ENCODE measurements around the gene CRELD2. TPM values are rescaled to one million over a fixed set of nuclear protein-coding genes. Genes with fewer than 3 reads are reported as not detected.

The CRELD2 gene
- total RNA-seq, 2 donors from 2014 or later, result 46.1 to 60.1 TPM

- H3K9me3 ChIP-seq, result no peaks in the 10 kb centered on the region
- peak overlapping the region; percentile 93 for H3K4me3 ChIP-seq
- ATAC-seq (ENCODE audit: insufficient number of reproducible peaks, low FRiP score, low read depth) (no peak), DNase-seq (ENCODE audit: low spot score) (no peak)
- peaks cover 17 to 34% of the 10 kb centered on the region in 2 donors for H3K4me1 ChIP-seq (ENCODE audit: control insufficient read depth in 1 of 2, low read depth in 2 of 2)
- H3K36me3 ChIP-seq, result peaks cover 21% of the 10 kb centered on the region
- no peaks in the 10 kb centered on the region for H3K27me3 ChIP-seq (replicated peaks; ENCODE audit: insufficient read depth)
- peak overlapping the region; percentile 90 to 93 for H3K27ac ChIP-seq
- no peak for TF ChIP-seq CTCF (IDR thresholded peaks at IDR 0.05)
Observed at GRCh38 chr22:49959782-49960158, 41.3 kb downstream of the CRELD2 start.

GRCh38 chr22:49960159-49961004 is 41.9 kb downstream of the CRELD2 start, which contains the start of gene PIM3:
PIM3 (plus strand) TSS chr22:49960772; CDS start chr22:49960948, 176 bp downstream.
- Histone ChIP-seq H3K27me3 (replicated peaks; ENCODE audit: insufficient read depth) (no peaks in the 10 kb centered on the region), H3K27ac (peak within 1 kb of the TSS; percentile 90 to 93), H3K4me1 (ENCODE audit: control insufficient read depth in 1 of 2, low read depth in 2 of 2) (peaks cover 17 to 40% of the 10 kb centered on the region in 2 donors), H3K36me3 (peaks cover 21% of the 10 kb centered on the region), H3K9me3 (no peaks in the 10 kb centered on the region), H3K4me3 (peak within 1 kb of the TSS; percentile 93)
- ATAC-seq (ENCODE audit: insufficient number of reproducible peaks, low FRiP score, low read depth), result peak; percentile 62
- DNase-seq (ENCODE audit: low spot score), result peak; percentile 76
- no peak for TF ChIP-seq CTCF (IDR thresholded peaks at IDR 0.05)

- Histone ChIP-seq H3K4me3 (peak overlapping the region; percentile 93), H3K27ac (peak overlapping the region; percentile 90 to 93), H3K36me3 (peaks cover 21% of the 10 kb centered on the region), H3K4me1 (ENCODE audit: control insufficient read depth in 1 of 2, low read depth in 2 of 2) (peaks cover 17 to 46% of the 10 kb centered on the region in 2 donors), H3K9me3 (no peaks in the 10 kb centered on the region), H3K27me3 (replicated peaks; ENCODE audit: insufficient read depth) (no peaks in the 10 kb centered on the region)
- no peak for TF ChIP-seq CTCF (IDR thresholded peaks at IDR 0.05)
- ATAC-seq (ENCODE audit: insufficient number of reproducible peaks, low FRiP score, low read depth) (no peak), DNase-seq (ENCODE audit: low spot score) (no peak)
Observed at GRCh38 chr22:49961005-49961600, 42.7 kb downstream of the CRELD2 start.

- Histone ChIP-seq H3K27me3 (replicated peaks; ENCODE audit: insufficient read depth) (no peaks in the 10 kb centered on the region), H3K4me3 (peak overlapping the region; percentile 93), H3K4me1 (ENCODE audit: control insufficient read depth in 1 of 2, low read depth in 2 of 2) (peaks cover 22 to 51% of the 10 kb centered on the region in 2 donors), H3K36me3 (peaks cover 21% of the 10 kb centered on the region), H3K9me3 (no peaks in the 10 kb centered on the region), H3K27ac (peak overlapping the region; percentile 90 to 93)
- ATAC-seq (ENCODE audit: insufficient number of reproducible peaks, low FRiP score, low read depth) (no peak), DNase-seq (ENCODE audit: low spot score) (no peak)
- TF ChIP-seq CTCF (IDR thresholded peaks at IDR 0.05), result no peak
Observed at GRCh38 chr22:49961601-49962011, 43.2 kb downstream of the CRELD2 start.
